Inflammatory macrophage treated with lipopolysaccharide for 4 hours (primary cell): ENCODE measurements around the gene EDN3.
"Not testable (repeated sequence)": the region's sequence is repeated elsewhere in the genome, so short reads cannot be mapped to it uniquely, and the experiment has no call there.

ENCODE experiments used
- DNase-seq: peaks from one replicate; pipeline ENCODE4 v3.0.0-alpha.2; 2020

Gene EDN3

DNA sequence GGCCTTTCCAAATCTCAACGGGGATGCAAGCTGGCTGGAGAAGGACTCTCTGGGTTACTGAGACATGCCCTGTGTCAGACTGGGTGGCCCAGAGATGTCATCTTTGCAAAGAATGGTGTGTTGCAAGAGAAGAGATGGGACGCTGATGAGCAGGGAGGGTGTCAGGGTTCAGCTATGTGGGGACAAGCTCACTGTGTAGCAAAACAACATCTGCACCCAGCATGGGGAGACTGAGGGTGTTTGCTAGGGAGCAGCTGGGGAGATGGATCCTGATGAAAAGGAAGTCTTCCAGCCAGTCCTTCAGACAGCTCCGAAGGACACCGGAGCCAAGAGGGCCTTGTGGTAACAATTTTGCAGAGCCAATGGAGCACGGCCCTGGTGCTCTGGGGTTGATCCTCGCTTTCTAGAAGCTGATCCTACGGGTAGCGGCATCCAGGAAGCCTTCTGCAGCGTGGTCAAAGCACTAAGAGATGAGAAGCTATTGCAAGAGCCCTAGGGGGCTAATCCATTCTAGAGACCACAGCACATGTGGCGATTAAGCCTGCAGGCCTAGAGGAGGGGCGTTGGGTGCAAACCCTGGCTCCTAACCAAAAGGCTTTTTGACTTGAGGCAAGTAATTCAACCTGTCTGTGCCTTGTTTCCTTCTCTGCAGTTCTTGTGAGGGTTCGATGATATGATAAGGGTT, 39.9 kb downstream of the EDN3 start:
- DNase-seq = no peak

DNA sequence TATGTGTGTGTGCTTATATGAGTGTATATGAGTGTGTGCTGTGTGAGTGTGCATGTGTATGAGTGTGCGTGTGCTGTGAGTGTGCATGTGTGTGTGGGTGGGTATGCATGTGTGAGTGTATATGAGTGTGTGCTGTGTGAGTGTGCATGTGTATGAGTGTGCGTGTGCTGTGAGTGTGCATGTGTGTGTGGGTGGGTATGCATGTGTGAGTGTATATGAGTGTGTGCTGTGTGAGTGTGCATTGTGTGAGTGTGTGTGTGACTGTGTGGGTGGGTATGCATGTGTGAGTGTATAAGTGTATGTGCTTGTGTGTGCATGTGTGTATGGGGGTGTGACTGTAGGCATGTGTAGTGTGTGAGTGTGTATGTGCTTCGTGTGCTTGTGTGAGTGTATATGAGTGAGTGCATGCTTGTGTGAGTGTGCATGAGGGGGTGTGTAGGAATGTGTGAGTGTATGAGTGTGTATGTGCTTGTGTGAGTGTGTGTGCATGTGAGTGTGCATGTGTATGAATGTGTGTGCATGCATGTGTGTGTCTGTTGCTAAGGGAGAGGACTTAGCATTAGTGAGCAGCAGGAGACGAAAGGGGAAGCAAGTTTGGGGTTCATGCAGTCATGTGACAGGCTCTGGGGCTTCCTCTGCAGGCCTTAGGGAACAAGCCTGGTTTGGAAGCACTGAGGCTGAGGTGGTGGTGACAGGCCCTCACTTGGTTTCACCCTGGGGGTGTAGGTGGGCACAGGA, 41.0 kb downstream of the EDN3 start:
- DNase-seq = not testable (repeated sequence)

DNA sequence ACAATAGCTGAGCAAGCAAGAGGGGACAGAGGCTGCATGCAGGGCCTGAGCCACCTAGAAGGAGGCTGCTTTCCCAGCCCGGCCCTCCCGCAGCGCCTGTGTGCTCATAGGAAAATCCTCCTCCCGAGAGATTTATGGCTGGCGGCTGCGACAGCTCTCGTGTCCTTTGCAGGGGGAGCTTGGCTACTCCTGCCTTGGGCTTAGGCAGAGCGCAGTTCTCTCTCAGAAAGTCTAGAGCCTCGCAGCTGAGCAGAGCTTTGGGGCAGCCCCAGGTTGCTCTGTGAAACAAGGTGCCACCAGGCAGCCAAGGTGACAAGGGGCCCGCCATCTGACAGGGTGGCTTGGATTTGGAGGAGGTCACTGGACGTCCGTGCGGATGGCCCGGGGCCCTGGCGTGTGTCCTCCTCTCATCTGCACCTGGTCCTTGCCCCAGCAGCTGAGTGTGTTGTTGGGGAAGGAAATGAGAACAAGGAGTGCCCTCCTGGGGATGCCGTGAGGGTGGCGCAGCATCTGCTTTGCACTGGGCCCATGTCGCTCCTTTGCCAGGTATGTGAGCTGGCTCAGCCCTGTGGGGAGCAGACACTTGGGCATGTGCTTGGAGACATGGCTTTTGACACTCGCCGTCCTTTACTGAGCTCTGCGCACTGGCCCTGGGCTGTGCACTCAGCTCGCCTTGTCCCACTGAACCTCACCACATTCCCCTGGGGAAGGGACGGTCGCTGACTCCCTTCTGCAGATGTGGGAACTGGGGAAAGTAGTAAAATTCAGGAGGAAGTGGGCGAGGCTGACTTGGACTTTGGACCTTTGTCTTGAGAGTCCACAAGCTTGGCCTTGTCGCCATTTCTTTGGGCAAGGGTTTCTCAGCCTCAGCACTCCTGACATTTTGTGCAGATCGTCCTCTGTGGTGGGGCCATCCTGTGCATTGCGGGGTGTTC, 41.9 kb downstream of the EDN3 start:
- no peak for DNase-seq

DNA sequence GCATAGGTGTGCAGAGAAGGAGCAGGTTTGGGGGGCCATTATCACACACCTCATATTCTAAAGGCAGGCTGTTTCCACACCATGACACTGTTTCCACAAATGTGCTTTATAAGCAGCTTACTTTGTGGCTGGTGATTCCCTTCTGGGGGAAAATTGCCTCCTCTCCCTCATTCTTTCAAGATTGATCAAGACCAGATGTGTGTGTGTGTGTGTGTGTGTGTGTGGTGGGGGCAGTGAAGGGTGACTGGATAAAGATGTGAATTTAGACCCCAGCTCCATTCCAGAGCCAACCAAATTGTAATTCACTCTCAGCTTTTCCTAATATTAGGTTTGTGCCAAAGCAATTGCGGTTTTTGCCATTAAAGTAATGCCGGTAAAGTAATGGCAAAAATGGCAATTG, 45.6 kb downstream of the EDN3 start:
- DNase-seq = no peak

DNA sequence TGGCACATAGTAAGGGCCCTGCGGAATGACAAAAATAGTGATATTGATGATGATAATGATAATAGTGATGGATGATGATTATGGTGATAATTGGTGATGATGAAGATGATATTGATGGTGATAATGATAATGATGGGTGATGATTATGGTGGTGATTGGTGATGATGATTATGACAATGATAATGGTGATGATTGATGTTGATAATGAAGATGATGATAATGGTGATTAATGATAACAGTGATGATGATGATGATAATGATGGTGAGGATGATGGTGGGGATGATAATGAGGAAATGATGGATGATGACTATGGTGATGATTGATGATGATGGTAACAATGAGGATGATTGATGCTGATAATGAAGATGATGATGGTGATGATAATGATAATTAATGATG, 48.9 kb downstream of the EDN3 start:
- DNase-seq = no peak

DNA sequence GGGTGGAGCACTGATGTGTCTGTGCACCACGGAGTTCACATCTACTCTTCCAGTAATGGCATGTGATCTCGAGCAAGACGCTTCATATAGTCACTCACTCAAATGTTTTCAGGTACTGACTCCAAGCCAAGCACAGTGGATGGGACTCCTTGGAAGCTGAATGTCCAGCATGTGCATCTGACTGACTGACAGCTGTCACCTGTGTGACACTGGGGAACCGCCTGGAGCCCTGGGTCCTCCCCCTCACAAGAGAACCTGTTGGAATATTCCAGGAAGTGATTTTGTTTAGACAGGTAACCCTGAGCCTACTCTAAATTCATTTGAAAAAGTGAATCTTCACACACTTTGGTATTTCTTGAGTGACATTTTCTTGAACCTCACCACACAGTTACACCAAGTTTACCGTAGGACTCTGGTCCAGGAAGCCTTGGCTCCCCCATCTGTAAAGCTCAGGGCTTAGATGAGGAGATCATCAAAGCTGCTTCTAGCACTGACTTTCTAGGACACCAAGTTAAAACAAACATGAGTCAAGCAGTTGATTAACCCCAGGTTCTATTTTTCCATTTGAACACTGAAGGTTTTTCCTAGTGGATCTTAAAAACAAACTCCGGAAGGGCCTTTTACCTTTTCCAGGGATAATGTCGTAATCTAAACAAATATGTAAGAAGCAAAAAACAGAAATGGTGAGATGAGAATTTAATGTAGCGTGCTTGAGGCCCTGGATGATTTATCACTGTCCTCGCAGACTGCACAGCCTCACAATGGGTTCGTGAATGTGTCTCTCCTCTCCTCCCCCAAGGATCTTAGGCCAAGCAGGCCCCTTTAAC, 50.1 kb downstream of the EDN3 start:
- no peak for DNase-seq

DNA sequence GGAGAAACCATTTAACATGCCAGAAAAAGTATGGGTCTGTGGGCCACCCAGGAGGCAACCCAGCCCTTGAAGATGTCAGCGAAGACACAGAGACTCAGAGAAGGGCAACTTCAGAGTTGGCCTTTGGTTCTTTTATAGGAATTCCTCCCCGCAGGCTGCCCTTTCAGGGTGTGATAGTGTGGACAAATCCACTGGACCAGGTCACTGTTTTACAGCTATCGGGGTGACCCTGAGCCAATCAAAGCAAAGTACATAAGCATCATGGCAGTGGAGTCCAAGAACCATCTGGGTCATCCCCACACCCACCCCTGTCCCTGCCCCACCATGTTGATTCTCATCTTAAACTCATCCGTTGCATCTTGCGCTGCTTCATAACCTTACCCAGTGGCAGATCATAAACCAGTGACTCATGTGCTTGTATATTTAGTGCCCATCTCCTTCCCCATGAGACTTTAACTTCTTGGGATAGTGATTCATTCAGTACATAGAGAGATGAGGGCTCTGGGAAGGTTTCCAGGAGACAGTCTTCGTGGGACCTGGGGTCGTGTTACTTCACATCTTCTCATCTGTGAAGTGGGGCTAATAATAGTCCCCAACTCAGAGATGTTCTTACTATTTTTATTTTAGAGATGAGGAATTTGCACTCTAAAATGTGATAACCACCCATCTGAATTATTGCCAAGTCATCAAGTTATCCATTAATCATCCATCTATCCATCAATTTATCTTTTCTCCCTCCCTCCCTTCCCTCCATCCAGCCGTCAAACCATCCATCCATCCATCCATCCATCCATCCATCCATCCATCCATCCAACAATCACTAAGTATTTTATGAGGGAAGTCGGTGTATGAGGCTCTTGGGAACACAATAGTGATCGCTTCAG, 51.0 kb downstream of the EDN3 start:
- DNase-seq = no peak

DNA sequence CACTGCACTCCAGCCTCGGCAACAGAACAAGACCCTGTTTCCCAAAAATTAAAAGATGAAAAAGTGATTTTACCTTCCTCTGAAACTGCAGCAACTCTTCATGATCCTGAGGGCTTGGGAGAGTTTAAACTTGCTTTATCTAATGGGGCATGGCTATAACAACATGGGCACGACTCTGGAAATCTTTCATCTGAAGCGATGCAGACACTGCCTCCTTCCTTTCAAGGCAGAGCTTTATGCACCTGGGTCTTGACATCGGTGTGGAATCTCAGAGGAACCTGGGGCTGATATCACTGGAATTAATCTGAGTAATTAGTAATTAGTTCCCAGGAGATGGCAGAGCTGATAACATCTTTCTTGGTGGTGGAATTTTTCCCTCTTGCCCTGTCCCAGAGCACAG, 52.1 kb downstream of the EDN3 start:
- DNase-seq = no peak

DNA sequence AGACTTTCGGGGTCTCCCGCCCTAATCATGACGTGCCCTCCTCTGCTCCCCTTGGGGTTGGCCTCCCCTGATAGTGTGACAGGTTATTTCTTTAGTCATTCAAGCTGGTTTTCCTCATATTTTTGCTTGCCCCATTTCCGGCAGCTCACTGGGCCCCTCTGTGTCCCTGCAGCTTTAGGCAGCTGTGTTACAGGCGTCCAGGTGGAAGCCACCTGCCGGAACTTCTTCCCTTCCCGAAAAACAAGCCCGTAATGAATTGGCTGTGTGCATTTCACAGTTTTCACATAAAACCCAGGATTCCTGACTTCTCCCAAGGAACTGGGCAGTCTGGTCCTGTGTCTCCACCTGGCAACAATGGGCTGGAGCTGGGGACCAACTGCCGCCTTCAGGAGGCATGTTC, 52.6 kb downstream of the EDN3 start:
- DNase-seq = no peak

DNA sequence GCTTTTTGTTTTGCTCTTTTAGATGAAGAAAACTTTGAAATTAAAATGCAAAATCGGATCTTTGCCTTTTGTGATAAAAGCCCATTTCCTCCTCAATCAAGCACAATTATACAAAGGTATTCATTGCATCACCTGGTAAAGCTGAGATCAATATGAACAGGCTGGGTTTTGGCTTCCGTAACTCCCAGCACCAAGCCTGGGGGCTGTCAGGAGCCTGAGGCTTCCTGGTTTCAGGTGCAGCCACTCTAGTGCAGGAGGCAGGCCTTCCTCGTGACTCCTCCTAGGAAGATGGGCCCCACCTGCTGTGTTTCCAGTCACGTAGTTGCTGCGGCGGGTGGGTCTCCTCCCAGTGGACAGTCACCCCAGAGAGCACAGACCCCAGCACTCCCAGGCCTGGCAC, 54.0 kb downstream of the EDN3 start:
- DNase-seq = no peak

DNA sequence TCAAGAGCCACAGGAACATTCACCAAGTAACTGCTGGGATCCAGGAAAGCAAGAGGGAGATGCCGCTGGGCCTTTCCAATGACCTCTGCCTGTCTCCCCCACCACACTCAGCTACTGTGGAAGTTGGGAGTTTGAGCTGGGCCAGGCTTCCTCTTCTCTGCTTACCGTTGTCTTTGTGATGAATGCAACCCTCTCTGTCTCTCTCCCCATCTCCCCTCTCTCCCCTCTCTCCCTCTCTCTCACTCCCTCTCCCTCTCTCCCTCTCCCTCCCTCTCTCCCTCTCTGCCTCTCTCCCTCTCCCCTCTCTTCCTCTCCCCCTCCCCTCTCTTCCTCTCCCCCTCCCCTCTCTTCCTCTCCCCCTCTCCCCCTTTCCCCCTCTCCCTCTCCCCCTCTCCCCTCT, 54.8 kb downstream of the EDN3 start:
- DNase-seq = no peak

DNA sequence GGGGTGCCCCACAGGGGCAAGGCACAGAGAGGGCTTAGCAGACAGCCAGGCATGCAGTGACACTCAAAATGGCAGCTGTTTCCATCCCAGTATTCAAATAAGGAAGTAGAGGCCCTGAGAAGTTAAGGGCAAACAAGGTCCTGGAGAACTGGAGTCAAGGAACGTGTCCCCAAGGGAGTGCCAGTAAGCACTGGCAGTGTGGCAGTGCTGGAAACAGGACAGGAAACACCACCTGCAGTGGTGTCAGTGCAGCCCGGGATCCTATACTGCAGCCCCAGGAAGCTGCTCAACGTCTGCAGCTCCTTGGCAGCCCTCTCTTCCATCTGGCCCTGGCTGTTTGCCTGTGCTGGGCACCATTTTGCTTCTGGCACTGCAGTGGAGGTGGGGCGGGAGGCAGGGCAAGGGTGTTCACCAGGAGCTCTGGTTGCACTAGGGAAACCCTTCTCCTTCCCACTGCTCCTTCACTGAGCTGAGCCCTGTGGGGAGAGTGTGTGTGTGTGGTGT, 56.3 kb downstream of the EDN3 start:
- DNase-seq = no peak

DNA sequence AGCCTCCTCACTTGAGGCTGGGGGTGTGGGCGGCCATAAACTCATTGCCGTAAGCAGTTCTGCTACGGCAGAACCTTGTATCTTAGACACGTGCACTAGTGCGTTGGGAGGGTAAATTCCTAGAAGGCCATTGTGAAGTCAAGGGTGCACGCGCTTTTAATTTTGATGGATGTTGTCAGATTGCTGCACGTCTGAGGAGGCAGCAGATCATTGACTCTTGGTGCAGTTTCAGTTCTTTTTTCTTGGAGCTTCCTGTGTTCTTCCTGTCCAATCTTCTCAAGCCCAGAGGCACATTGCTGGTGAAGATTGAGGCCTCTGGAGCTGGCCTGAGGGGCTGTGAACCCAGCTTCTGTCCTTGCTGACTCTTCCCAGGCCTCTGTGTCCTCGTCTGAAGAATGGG, 58.4 kb downstream of the EDN3 start:
- DNase-seq = not testable (repeated sequence)

DNA sequence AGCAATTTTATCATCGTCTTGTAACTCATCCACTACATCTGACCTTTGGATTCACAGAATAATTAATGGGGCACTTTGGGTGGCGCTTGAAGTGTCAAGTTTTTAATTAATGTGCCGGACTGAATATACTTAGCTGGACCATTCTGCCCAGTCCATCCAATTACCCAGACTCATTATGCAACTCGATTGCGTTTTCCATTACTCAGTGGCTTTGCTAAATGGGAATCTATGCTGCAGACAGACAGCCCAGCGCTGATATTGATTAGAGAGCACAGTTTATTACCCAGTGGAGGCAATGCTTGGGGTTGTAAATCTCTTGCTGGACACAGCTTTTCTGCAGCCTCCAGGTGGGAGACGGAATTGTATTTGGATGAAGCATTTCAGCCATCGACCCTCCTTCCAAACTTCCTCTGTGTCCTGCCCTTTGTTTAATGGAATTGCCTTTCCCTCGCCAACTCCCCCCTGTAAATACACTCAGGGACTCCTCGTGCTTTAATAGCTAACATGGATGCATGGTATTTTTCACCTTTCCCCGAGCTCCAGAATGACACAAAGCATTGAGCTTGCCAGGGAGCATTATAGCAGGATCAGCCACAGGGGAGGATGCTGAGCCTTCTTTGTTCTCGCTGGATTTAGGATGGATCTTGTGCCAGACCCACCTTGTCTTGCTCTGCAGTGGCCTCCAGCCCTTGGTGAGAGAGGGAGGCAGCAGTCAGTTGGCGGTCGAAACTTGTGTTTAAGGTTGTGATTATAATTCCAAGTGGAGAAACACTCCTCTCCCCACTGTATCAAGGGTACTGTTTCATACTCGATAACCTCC, 59.7 kb downstream of the EDN3 start:
- DNase-seq = no peak

DNA sequence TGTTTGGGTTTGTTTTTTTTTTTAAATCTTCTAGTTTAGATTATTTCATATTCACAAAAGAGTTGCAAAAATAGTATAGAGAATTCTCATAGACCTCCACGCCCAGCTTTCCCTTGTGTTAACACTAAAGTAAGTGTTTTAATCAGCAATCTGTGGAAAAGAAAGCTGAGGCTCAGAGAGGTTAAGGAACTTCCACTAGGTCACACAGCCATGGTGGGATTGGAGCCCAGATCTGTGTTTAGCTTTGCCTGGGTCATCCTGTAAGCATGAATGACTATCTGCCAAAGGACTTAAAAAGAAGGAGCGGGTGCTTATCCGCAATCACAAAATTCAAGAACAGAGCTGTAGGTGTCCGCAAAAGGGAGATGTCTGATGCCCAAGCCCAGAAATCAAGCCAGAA, 60.5 kb downstream of the EDN3 start:
- DNase-seq = no peak

DNA sequence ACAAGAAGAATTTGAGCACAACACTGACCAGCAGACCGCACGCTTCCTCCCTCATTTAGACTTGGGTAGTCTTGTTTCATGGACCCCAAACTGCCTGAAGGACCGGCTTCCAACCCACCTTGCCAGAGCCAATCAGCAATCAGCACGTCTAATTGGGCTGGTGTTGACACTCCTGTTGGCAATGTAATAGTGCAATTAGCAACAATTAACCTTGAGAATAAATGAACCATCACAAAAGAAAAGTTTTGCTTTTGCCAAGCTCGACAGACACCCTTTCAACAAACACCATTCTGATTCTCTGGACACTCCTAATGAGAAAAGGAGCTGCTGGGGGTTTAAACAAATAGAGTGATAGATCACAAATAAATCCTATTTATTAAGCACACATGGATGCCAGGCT, 61.0 kb downstream of the EDN3 start:
- no peak for DNase-seq

DNA sequence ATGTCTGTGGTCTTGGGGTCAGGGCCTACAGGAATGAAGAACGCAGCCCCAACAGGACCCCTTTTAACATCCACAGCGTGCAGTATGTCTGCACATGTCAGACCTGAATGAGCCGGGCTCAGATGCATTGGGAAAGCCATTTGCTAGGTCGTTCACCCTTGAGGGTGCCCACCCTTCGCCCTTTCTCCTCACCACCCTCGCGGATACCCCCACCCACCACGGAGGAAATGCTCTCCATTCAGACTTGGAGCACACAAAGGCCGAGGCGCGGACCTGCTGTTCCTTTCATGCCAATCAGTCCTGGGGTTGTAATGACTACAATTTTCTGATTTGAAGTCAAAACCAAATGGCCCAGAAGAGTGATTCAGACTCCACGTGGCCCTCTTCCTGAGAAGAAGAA, 62.7 kb downstream of the EDN3 start:
- no peak for DNase-seq

DNA sequence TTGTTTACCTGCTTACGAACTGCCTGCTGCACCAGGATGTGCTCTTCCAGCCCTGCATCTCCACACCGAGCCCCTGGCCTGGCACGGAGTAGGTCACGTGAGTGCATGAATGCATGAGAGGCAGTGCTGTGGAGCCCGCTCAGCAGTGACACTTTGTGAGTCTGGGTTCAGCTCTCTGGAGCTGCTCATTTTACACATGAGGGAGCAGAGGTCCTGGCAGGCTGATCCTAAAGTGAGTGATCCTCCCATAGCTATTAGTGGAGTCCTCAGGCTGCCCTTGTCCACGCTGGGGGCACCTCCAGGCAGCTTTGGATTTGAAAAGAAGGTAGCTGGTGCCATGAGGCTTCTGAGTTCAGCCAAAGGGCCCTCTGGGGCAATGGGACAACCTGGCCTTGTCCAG, 64.2 kb downstream of the EDN3 start:
- no peak for DNase-seq

DNA sequence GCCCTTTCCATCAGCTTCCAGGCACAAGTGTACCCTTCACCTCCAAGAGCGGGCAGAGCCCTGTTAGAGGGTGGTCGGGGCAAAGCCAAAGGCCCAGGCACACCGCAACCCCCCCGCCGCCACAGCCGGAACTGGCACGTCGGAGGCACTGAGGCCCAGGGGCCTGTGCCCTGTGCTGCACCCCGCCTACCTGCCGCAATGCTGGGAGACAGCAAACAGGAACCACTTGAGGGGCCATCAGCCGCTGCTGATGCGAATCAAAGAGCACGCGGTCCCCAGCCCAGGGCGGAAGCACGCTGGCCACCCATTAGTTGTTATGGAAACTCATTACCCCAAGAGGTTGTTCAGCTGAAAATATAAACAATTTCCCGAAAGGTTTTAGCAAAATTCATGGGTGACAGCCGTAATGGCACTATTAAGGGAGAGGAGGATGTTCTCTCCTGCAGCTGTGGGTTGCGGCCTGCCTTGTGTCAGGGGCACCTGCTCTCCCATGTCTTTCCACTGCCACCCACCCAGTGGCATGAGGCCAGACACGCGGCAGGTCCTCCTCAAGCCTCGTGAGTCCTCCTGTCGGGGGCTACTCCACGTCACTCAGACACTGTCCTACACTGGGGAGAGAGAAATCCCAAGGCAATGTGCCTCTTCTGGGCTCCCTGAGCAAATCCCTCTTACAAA, 65.3 kb downstream of the EDN3 start:
- DNase-seq = no peak

DNA sequence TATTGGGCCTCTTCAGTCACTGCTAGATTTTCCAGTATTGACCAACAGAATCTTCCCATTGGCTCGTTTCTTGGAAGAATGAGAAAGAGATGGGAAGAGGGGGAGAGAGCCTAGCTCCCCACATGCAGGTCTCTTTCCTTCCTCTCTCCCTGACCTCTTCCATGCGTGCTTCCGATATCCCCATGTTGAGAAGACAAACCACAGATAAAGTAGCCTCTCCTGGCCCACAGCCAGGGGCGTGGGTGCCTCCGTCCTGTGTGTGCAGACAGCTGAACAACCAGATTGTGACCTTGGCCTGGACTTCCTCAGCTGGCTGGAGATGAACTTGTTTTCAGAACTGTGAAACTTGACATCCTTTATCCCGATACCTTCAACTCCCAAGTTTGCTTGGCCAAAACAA, 71.0 kb downstream of the EDN3 start:
- DNase-seq = no peak
